NCI-H748 (cell line): ENCODE data around the gene ADI1.
"Not testable (repeated sequence)": the region's sequence is repeated elsewhere in the genome, so short reads cannot be mapped to it uniquely, and the experiment has no call there.

Experiments
- DNase-seq: peaks from one replicate; lab custom pipeline; 2025; ENCODE audit not compliant: unreplicated experiment; lab: John Stamatoyannopoulos, UW

ADI1 gene

GRCh38 chr2:3494984-3495666 is 24.2 kb downstream of the ADI1 start:
- DNase-seq = no peak

DNA sequence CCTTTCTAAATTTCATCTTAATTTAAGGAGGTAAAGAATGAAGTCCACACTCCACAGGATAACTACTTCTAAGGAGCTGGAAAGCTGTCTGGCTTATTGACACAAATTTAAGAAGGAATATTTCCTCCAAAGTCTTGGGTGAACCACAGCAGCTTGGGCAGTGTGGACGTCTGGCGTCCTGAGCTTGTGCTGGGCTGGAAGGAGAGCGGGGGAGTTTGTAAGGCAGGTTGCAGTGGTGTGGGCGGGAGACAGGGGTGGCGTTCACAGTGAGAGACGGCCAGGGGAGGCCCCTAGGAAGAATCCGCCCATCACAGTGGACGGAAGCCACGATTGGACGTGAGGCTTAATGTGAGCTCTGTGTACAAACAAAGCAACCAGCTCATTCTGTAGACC is 25.7 kb downstream of the ADI1 start:
- DNase-seq = no peak

- DNase-seq = no peak
These were observed 26.2 kb downstream of the ADI1 start for GRCh38 chr2:3492951-3493614.

- DNase-seq = not testable (repeated sequence)
These were observed 26.9 kb downstream of the ADI1 start for GRCh38 chr2:3492475-3492787.

- DNase-seq = no peak
These were observed 27.4 kb downstream of the ADI1 start for GRCh38 chr2:3491716-3492474.

GRCh38 chr2:3491306-3491705 is 28.0 kb downstream of the ADI1 start:
- DNase-seq = no peak

- no peak for DNase-seq
These were observed 28.9 kb downstream of the ADI1 start for GRCh38 chr2:3490191-3491170.

- no peak for DNase-seq
These were observed 29.6 kb downstream of the ADI1 start for GRCh38 chr2:3489764-3490115.

GRCh38 chr2:3488855-3489763 is 30.2 kb downstream of the ADI1 start:
- DNase-seq = peak; percentile 62

DNA sequence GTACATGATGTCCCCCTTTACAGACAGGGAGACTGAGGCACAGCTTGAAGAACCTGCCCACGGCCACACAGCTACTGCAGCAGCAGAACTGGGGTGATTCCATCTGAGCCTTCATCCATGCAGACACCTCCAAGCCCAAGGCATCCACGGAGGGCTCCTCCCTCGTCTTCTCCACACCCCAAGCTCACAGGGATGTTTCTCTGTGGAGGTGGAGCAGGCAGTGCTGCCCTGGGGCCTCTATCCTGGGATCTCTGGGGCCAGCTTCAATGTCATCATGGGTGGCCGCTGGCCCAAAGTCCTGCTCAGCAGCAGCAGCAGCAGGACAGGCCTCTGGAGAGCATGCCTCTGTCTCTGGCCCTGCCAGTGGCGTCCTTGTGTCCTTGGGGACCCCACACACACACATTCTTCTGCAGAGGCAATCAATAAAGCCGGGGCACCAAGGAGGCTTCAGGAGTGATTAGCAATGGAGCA is 31.2 kb downstream of the ADI1 start:
- no peak for DNase-seq

- DNase-seq = no peak
These were observed 31.9 kb downstream of the ADI1 start for GRCh38 chr2:3487432-3487831.

- DNase-seq = no peak
These were observed 32.3 kb downstream of the ADI1 start for GRCh38 chr2:3487028-3487425.

GRCh38 chr2:3486047-3487027 is 33.0 kb downstream of the ADI1 start:
- DNase-seq = no peak

GRCh38 chr2:3485166-3485565 is 34.2 kb downstream of the ADI1 start:
- DNase-seq = no peak

DNA sequence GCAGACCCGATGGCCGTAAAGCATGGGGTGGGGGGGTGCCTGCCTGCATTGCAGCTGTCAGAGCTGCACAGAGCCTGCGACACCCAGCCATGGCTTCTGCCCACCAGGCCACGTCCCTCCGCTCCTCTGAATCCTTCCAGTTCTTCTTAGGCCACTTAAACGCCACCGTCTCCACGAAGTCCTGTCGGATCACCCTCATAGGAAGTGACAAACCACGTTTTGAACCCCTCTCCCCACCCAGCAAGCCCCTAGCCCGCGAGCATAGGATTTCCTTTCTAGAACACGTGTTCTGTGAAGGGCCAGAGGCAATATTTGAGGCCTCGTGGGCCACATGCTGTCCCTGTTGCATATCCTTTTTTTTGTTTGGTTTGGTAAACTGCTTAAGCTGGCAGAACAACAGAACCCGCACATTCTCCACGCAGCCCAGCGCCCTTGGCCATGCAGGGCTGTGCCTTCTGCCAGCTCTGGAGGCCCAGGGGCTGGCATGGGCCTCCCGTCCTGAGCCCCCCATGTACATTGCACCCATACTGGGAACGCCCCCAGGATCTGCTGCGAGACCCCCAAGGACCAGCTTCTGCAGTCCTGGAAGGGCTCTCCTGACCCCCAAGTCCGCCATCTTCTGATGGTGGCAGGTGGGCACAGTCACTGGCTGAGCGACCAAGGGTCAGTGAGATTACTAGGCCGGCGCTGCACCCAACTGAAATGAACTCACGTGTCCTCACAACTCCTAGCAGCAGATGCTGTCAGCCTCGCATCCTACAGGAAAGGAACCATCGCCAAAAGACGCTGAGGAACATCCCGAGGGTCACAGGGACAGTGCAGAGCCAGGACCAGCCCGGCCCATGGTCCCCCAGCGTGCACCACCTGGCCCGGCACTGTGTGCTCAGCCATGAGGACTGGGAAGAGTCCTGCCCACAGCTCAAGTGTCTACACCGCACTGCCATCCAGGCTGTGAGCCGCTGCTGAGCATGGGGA is 35.1 kb downstream of the ADI1 start:
- no peak for DNase-seq

GRCh38 chr2:3483227-3483985 is 35.9 kb downstream of the ADI1 start:
- DNase-seq = no peak

GRCh38 chr2:3482363-3482821 is 36.9 kb downstream of the ADI1 start:
- DNase-seq = no peak
